Dermis blood vessel endothelial cell (primary cell): ENCODE measurements around the gene CSNK1D. TPM values are rescaled to one million over a fixed set of nuclear protein-coding genes. Genes with fewer than 3 reads are reported as not detected.

ENCODE experiments used
- DNase-seq: peaks from one replicate; pipeline ENCODE4 v3.0.0; 2010
- total RNA-seq: library from RNA; depleted of rRNA; stranded (reverse); fragments of >200 nt; gene quantifications from 2 replicates; pipeline ENCODE4 v1.2.3, GENCODE V29; 2014

CSNK1D gene
- total RNA-seq, 1 donor from 2014 or later = 39.3 TPM

DNA sequence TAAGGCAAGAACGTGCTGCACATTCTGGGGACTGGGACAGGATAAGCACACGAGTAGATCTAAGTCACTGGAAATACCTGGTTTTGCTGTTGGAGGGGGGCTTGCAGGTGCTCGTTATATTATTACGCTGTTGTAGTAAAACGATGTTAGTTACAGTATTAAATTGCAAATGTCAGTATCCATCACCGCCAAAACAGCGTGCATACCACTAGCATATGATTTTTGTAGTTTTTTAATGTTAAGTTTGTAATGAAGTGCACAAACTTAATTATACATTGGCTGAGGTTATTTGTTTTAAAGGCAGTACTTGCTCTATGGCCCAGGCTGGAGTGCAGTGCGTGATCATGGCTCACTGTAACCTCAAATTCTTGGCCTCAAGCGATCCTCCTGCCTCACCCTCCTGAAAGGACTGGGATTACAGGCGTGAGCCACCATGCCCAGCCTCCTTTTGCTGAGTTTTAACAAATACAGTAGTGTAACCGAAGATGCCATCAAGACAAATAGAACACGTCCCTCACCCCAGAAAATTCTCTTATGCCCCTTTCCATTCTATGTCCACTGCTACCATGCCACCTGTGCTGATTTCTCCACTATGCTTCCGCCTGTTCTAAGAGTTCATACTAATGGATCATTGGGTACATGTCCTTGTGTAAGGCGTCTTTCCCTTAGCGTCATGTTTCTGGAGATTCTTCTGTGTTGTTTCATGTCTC is 20.7 kb upstream of the CSNK1D start:
- DNase-seq = peak; percentile 7

DNA sequence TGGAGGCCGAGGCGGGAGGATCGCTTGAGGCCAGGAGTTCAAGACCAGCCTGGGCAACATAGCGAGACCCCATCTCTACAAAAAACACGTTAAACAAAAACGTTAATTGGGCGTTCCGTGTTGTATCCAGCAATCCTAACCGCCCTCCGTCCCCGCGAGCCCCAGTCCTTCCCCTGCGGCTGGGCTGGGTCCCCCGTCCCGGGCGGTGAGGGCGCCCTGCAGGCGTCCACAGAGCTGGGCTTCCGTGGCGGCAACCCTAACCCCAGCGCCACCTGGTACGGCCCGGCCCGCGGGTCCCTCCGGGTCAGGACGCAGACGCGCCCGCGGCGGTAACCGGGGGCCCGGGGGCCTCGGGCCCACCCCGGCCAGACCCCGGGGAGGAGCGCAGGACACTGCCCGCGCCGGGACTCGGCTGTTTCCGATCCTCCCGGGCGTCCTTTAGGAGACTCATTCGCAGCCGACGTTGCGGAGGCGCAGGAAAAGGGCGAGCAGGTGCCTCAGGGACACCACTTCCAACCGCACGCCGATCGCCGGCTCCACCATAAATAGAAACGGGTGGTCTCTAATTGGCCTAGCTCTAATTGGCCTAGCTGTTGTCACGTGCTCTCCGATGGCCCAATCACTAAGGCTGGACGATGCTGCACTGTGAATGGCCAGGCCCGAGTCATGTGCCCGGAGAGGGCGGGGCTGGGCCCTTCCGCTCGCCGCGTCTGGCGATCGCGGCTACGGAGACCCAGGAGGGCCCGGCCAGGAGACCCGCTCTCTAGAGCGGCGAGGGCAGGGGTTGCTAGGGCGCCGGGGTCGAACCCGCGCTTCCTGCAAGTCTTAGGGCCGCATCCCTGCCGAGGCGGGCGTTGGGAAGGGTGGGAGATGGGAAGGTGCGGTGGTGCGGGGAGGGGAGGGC is 19.0 kb upstream of the CSNK1D start:
- DNase-seq = peak; percentile 99

DNA sequence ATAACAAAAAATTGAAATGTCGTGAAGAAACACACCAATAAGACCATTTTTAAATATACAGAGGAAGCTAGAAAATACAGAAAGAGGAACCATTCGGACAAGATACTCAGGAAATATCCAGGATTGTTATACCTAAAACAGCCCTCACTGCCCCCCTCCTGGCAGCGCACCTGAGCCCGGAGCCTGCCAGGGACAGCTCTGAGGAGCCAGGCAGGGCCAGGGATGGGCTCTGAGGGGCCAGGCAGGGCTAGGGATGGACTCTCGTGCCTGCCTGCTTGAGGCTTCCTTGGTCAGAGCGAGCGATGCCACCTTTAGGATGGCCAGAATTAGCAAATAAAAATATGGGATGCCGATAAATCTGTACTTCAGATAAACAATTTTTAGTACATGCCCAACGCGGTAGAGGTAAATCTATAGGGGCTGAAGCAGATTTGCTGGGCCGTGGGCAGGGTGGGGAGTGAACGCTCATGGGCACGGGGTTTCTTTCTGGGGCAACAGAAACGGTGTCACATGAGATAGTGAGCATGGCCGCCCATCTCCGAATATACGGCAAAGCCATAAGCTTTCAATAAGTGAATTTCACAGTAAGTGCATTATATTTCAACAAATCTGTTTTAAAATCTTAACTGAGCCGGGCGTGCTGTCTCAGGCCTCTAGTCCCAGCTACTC is 18.2 kb upstream of the CSNK1D start:
- DNase-seq = no peak

DNA sequence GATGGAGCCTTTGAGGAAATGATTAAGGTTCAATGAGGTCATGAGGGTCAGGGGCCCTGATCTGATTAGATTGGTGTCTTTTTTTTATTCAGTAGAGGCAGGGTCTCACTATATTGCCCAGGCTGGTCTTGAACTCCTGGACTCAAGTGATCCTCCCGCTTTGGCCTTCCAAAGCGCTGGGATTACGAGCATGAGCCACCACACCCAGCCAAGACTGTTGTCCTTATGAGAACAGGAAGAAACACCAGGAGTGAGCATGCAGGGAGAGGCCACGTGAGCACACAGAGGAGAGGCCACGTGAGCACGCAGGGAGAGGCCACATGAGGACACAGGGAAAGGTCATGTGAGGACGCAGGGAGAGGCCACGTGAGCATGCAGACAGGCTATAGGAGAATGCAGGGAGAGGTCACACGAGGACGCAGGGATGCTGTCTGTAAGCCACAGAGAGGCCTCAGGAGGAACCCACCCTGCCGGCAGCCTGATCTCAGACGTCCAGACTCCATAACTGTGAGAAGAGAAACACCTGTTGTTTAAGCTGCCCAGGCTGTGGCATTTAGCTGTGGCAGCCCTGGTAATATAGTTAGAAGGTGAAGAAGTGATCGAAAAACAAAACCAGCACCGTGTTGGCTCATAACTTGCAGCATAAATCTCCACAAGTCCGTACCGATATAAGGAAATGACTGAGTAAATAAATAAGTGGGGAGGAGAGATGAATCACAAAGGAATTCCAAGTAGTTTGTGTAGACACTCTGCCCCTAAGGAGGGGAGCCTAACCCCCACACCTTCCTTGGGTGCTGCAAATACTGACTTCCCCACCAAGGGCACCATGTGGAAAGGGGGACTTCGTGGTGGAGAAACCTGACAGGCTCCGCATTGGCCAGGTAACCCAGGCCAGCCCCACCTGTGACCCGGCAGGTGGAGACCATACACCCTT is 14.6 kb upstream of the CSNK1D start:
- peak; percentile 81 for DNase-seq

DNA sequence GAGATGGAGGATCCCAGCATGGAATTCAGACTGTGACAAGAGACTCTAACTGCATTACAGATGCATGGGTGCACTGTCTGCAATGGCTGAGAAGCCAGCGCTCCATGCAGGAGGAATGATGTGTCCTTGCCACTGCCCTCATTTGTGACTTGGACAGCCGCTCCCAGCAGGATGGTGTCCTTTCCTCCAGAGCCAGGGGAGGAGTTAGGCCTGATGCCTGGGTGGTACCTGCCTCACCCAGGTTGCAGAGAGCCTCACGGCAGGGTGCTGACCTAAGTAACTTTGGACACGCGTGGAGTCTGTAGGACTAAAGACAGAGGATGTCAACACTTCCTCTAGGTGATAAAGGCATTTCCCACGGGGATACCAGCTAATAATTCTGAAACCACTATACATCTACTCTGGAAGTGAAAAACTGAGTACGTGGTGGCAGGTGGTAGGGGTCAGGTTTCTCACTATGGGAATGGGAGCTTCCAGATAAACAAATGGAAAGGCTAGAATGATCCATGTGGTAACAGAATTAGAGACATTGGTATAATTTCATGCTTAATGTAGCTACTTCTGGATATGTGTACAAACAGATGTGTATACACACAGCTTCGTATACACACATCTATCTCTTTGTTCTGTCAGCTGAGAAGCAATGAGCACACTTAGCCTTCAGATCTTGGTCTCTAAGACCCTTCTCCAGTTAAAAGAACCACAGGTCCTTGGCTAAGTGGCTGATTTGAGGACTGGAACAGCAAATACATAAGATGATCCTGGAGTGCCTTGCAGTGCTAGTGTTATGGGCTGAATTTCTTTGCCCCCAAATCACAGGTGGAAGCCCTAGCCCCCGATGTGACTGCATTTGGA is 13.7 kb upstream of the CSNK1D start:
- no peak for DNase-seq

DNA sequence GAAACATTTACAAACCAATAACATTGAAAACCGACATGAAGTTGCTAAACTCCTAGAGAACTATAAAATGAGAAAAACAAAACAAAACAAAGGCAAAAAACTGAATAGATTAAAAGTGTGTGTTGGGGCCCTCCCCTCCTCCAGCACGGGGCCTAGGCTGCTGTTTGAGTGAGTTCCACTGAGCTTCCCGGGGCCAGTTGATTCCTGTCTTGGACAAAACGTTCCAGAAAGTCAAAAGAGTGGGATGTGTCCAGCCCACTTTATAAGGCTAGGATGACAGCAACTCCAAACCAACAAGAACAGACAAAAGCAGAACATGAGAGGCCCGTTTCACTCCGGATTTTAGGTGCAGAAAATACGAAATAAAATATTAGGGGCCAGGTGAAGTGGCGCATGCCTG is 11.6 kb upstream of the CSNK1D start:
- peak; percentile 40 for DNase-seq

DNA sequence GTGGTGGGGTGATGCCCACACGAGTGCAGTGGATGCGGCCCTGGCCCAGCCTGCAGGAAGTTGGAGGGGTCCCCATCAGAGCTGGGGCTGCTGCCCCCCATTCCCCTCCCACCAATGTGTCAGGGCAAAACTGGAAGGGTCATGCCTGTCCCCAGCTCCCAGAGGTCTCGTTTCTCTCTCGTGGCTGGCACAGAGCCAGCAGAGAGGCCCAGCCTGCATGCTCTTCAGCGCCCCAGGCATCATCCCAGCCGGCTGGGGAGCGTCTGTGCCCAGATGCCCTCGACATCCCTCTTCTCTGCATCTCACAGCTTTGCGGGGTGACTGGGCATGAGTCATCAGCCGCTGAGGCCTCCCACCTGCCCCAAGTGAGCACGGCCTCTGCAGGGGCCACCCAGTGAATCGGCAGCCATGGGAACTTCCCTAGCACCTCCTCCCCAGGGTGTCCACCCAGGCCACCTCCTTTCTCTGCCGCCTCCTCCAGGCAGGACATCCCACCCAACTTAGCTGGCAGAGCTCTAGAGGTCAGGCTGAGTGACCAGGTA is 9.8 kb upstream of the CSNK1D start:
- peak; percentile 35 for DNase-seq

DNA sequence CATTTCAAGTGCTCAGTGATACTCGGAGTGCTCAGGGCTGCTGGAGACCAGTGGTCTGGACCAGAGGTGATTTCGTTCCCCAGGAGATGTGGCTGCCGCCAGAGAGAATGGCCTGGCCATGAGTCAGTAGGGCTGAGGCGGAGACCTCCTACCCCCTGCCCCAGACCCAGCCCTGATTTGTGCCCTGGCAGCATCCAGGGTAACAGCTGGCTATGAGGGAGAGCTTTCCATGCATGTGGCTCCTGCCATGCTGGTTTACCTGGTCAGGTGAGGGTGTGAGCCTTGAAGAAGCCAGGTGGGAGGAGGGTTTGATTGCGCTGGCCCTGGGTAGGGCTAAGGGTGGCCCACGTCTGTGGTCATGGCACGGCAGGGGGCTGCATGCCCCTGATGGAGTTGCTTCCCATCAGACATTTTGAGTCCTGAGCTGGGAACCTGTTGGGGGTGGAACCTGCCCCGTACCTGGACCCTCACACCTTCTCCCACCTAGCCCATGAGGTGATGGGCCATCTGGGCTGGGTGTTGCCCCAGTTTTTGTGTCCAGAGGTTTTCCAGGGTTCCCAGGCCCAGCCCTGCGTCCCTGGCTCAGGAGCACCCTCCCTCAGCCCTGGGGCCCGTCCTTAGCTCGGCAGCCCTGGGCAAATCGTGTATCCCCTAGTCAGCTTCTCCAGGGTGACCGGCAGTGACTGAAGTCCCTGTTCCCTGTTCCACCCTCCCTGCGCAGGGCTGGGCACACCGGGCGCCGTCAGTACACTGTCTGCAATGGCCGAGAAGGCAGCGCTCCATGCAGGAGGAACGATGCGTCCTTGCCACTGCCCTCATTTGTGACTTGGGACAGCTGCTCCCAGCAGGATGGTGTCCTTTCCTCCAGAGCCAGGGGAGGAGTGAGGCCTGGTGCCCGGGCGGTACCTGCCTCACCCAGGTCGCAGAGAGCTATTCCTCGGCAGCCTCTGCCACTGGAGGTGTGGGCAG is 9.0 kb upstream of the CSNK1D start:
- no peak for DNase-seq

DNA sequence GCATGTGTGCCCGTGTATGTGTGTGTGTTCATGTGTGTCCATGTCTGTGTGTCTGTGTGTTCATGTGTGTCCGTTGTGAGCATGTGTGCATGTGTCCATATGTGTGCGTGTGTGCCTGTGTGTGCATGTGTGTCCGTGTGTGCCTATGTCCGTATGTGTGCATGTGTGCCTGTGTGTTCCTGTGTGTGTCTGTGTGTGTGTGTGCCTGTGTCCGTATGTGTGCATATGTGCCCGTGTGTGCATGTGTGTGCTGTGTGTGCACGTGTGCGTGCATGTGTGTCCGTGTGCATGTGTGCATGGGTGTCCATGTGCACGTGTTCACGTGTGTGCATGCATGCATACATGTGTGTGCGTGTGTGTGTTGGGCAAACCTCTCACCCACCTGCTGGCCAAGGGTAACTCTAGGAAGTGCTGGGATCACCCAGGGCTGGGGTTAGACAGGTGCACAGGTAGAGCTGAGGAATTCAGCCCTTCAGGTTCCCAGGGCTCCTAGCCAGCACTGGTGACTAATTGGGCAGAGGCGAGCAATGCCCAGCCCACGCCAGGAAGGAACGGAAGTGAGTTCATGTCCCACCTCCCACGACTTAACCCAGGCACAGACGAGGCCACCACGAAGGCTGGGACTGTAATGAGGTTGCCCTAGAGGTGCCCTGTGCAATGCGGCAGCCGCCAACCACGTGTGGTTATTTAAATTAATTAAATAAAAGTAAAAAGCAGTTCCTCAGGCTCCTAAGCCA is 8.2 kb upstream of the CSNK1D start:
- DNase-seq = peak; percentile 62

DNA sequence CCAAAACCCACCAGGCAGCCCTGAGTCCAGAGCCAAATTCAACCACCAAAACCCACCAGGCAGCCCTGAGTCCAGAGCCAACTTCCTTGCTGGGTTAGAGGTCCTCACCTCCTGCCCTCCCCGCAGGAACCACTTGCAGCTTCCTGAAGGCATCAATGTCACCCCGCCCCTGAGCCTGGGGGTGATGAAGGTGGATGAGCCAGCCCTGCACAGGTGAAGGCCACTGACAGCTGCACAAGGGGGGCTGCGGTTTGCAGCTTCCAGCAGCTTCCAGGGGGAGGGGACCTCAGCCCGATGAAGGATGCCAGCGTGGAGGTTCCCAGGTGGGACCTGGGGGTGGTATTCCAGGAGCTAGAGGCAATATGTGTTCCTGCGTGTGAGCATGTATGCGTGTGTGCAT is 7.6 kb upstream of the CSNK1D start:
- no peak for DNase-seq

DNA sequence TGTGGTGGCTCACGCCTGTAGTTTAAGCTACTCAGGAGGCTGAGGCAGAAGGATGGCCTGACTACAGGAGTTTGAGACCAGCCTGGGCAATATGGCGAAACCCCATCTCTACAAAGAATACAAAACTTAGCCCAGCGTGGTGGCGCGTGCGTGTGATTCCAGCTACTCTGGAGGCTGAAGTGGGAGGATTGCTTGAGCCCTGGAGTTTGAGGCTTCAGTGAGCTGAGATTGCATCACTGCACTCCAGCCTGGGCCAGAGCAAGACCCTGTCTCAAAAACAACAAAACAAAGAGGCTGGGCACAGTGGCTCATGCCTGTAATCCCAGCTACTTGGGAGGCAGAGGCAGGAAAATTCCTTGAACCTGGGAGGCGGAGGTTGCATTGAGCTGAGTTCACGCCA is 7.0 kb upstream of the CSNK1D start:
- DNase-seq = no peak

DNA sequence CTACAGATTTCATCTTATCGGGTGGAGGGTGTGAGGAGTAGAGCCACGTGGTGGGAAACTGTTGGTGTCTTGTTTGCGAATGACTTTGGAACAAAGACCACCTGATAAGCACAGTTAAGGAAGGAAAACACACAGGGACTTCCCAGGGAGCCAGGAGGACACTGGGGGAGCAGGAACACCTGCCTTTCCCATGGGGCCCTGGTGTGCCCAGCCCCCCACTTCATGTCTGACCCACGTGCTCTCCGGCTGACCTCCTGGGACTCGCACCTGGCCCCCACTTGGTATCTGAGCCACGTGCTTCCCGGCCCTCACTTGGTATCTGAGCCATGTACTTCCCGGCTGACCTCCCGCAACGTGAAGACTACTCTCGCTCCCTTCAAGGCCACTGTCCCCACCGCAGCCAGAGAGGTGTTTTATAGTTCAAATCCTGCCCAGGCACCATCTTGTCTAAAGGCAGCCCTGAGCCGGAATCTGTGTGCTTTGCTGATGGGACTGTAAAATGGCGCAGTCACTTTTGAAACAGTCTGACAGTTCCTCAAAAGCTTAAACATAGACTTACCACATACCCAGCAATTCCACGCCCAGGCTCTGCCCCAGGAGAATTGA is 5.4 kb upstream of the CSNK1D start:
- no peak for DNase-seq

DNA sequence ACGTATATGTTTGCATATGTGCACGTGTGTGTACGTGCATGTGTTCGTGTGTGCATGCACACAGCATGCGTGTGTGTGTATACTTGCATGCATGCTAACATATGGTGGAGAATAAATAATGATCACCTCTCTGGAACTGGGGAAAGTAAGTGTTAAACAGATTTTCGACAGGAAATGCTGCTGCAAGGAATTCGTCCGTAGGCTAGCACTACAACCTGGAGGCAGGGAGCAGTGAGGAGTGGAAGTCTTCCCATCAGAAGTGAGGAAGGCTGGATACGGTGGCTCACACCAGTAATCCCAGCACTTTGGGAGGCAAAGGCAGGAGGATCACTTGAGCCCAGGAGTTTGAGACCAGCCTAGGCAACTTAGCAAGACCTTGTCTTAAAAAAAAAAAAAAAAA is 4.8 kb upstream of the CSNK1D start:
- DNase-seq = no peak

DNA sequence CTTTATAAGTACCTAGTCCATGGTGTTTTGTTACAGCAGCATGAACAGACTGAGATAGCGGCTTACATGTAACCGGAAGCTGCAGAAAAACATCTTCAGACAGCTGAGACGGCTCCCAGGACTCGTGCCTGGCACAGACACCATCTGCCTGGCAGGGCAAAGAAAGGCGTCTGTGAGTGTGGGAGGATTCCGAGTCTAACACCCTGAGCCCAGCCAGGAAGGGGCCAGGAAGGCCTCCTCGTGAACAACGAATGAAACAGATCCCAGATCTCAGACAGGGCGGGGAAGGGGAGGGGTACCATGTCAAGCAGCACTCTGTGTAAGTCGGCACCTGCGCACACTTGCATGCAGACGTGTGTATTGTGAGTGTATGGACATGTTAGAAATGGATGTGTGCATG is 4.4 kb upstream of the CSNK1D start:
- no peak for DNase-seq

DNA sequence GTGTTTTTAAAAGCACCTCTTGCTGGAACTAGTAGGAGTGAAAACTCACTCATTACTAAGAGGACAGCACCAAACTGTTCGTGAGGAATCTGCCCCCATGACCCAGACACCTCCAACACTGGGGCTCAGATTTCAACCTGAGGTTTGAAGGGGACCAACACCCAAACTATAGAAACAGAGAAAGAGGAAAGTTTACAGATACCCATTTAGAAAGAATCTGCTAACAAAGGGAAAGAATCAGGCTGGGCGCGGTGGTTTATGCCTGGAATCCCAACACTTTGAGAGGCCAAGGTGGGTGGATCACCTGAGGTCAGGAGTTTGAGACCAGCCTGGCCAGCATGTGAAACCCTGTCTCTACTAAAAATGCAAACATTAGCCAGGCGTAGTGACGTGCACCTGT is 3.4 kb upstream of the CSNK1D start:
- DNase-seq = no peak

DNA sequence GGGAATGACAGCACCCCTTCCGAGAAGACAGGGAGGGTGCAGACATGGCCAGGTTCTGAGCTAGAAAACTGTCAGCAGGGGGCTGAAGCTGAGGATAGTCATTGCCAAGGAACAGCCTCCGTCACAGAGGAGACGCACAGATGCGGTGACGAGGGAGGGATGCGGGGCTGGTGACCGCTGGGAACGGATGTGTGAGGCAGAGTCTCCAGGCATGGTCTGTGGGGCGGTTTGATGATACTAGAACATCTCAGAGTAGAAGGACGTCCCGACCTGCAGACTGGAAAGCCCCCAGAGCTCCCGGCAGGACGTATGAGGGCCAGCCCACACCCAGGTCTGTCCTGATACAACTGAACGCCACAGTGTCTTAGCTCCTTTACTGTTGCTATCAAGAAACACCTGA is 1.8 kb upstream of the CSNK1D start:
- DNase-seq = no peak

DNA sequence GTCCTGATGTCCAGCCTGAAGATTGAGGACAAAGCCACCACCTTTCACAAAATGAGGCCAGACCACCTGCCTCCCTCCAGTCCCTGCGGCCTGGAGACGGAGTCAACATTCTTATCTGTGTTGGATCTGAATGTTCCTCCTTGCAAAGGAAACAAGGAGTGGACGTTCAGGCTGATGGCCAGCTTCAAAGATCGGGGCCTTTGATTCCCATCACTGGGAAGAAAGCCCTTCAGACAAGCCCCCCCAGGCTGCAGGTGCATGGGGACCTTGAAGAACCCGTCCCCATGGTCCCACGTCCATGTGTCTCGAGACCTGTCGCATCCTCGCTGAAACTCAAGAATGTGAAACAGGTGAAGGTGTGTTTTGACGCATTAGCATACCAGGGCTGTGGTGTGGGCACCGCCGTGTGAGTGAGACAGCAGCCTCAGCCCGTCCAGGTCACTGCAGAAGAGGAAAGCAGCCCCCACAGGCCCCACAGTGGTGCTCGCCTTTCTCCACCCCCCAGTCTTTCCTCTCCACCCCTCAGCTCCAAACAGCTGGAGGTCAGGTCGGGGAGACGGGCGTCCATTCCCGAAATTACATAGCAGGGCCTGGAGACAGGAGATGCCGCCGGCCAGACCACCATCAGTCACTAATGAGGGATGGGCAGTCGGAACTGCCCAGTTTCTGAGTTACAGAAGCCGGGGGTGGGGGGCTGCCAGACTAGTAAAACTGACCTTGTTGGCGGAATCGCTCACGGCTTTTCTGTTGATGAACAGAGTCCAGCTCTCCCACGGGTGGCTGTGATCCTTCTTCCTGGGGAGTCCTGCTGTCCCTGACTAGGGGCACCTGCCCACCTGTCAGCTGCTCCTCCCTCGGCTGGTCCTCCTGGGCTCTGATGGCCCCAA is 877 bp upstream of the CSNK1D start:
- no peak for DNase-seq
